ENCODE measurements around the gene TUG1. TPM values are rescaled to one million over a fixed set of nuclear protein-coding genes. Genes with fewer than 3 reads are reported as not detected.

Gene TUG1
- polyA plus RNA-seq, 3 donors from 2014 or later: 7.8 to 22.9 (median 13.6) TPM

DNA sequence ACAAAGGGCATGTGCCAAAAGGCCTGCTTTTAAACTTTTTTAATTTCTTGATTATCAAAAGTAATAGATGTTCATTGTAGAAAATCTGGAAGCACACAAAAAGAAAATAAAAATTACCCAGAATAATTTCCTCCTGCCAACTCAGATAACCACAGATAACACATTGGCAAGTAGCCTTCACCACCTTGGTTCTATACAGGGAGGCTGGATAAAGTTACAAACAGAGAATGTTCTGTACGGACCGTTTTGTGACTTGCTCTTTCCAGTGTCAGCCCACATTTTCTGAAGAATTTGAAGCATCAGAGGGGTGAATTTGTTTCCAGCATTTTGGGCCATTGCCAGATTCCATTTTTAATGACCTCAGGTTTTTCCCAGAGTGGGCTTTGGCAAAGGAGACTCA, 23.5 kb downstream of the TUG1 start:
- Mint-ChIP-seq H3K4me1 (no peaks in the 10 kb centered on the region), H3K27ac (no peak overlapping the region), H3K27me3 (ENCODE audit: low read depth in 3 of 3) (no peaks in the 10 kb centered on the region), H3K9me3 (peaks cover 14 to 47% (median 24%) of the 10 kb centered on the region in 6 donors), H3K36me3 (peaks cover 3 to 13% (median 4%) of the 10 kb centered on the region in 3 donors), H3K4me3 (no peak overlapping the region)
- DNase-seq: no peak

- Mint-ChIP-seq H3K4me3 (no peak overlapping the region), H3K4me1 (no peaks in the 10 kb centered on the region), H3K27me3 (ENCODE audit: low read depth in 3 of 3) (peaks cover 0 to 4% (median 1%) of the 10 kb centered on the region in 3 donors), H3K9me3 (peaks cover 3 to 23% (median 12%) of the 10 kb centered on the region in 6 donors), H3K36me3 (peaks cover 0 to 10% (median 0%) of the 10 kb centered on the region in 3 donors), H3K27ac (no peak overlapping the region)
- no peak for DNase-seq
These were observed 25.9 kb downstream of the TUG1 start for GRCh38 chr22:30994960-30995359.

DNA sequence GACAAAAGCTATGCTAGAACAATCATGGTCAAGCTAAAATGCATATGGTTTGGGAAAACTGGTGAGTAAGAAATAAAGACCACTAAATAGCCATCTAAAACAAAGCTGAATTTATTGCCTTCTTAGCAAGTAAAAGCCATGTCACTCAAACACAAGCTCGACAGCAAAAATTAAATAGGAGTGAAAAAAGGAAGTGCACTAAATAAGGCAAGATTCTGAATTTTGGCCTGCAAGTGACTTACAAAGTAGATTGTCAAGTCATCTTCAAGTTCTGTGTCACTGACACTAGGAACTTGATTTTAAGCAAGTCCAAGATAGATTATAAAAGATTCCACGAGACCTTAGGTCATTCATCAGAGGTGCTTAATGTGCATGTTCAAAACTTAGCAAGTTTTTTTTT, 27.4 kb downstream of the TUG1 start:
- Mint-ChIP-seq H3K4me3 (no peak overlapping the region), H3K4me1 (no peaks in the 10 kb centered on the region), H3K36me3 (no peaks in the 10 kb centered on the region), H3K27ac (no peak overlapping the region), H3K9me3 (peaks cover 2 to 8% (median 4%) of the 10 kb centered on the region in 6 donors), H3K27me3 (ENCODE audit: low read depth in 3 of 3) (peaks cover 0 to 4% (median 1%) of the 10 kb centered on the region in 3 donors)
- no peak for DNase-seq

- peaks cover 0 to 6% (median 5%) of the 10 kb centered on the region in 3 donors for H3K27me3 Mint-ChIP-seq (ENCODE audit: low read depth in 3 of 3)
- no peak overlapping the region for H3K4me3 Mint-ChIP-seq
- no peak overlapping the region for H3K27ac Mint-ChIP-seq
- no peak for DNase-seq
- no peaks in the 10 kb centered on the region for H3K4me1 Mint-ChIP-seq
- H3K9me3 Mint-ChIP-seq: peaks cover 0 to 6% (median 0%) of the 10 kb centered on the region in 6 donors
- H3K36me3 Mint-ChIP-seq: peaks cover 0 to 3% (median 0%) of the 10 kb centered on the region in 3 donors
These were observed 29.3 kb downstream of the TUG1 start for GRCh38 chr22:30998329-30998728.

DNA sequence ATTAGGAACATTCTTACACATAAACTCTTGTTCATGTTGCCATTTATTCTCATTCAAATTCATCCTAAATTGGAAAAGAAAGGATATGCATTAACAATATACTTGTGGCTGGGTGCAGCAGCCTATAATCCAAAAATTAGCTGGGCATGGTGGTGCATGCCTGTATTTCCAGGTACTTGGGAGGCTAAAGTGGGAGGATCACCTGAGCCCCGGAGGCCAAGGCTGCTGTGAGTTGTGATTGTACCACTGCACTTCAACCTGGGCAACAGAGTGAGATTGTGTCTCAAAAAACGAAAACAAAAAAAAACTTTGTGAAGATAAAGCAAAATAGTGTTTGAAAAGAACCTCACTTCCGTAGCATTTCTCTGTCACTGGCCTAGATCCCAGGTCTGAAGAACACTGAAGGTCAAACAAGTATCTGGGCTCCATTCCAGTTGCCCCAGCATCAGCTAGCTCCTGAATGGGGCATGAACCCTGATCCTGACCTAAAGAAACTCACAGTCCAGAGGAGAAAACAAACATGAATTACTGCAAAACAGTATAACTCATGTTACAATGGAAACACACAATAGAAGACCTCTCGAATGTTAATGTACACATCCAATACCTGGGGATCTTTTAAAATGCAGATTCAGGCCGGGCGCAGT, 32.2 kb downstream of the TUG1 start:
- Mint-ChIP-seq H3K27ac (no peak overlapping the region), H3K27me3 (ENCODE audit: low read depth in 3 of 3) (peaks cover 0 to 8% (median 5%) of the 10 kb centered on the region in 3 donors), H3K4me3 (no peak overlapping the region), H3K36me3 (peaks cover 0 to 3% (median 0%) of the 10 kb centered on the region in 3 donors), H3K9me3 (peaks cover 3 to 16% (median 8%) of the 10 kb centered on the region in 6 donors), H3K4me1 (no peaks in the 10 kb centered on the region)
- DNase-seq: no peak

GRCh38 chr22:31005535-31005934, 36.5 kb downstream of the TUG1 start:
- DNase-seq: no peak
- Mint-ChIP-seq H3K36me3 (peaks cover 0 to 3% (median 0%) of the 10 kb centered on the region in 3 donors), H3K9me3 (peaks cover 3 to 16% (median 8%) of the 10 kb centered on the region in 6 donors)

DNA sequence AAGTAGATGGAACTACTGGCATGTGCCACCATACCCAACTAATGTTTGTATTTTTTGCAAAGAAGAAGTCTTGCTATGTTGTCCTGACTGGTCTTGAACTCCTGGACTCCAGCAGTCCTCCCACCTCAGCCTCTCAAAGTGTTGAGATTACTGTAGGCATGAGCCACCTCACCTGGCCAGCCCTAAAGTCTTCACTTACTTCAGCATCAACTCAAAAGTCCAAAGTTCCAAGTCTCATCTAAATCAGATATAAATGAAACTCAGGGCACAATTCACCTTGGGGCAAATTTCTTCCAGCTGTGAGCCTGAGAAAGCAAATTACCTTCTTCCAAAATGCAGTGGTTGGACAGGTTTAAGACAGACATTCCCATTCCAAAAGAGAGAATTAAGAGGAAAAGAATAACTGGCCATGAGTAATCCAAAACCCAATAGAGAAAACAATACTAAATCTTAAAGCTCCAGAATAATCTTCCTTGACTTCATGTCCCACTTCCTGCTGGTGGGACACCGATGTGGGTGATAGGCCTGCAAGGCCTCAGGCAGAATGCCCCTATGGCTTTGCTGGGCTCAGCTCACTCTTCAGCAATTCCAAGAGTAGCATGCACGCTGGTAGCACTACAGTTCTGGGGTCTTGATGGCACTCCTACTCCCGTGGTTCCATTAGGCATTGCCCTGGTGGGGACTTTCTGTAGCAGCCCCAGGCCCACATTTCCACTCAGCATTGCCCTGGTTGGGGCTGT, 50.3 kb downstream of the TUG1 start:
- Mint-ChIP-seq H3K9me3 (peaks cover 0 to 2% (median 0%) of the 10 kb centered on the region in 6 donors), H3K36me3 (no peaks in the 10 kb centered on the region), H3K4me3 (no peak overlapping the region), H3K27me3 (ENCODE audit: low read depth in 3 of 3) (peaks cover 0 to 3% (median 2%) of the 10 kb centered on the region in 3 donors), H3K27ac (no peak overlapping the region), H3K4me1 (no peaks in the 10 kb centered on the region)
- DNase-seq: no peak

More at GRCh38 chr22:31005535-31005934, 36.5 kb downstream of the TUG1 start:
- no peak overlapping the region for H3K4me3 Mint-ChIP-seq
- no peaks in the 10 kb centered on the region for H3K4me1 Mint-ChIP-seq
- H3K27ac Mint-ChIP-seq: no peak overlapping the region
- H3K27me3 Mint-ChIP-seq (ENCODE audit: low read depth in 3 of 3): peaks cover 0 to 9% (median 4%) of the 10 kb centered on the region in 3 donors

- H3K27ac Mint-ChIP-seq: no peak overlapping the region
- no peaks in the 10 kb centered on the region for H3K4me1 Mint-ChIP-seq
- no peaks in the 10 kb centered on the region for H3K36me3 Mint-ChIP-seq
- no peak overlapping the region for H3K4me3 Mint-ChIP-seq
- H3K9me3 Mint-ChIP-seq: peaks cover 0 to 2% (median 0%) of the 10 kb centered on the region in 6 donors
- peaks cover 0 to 3% (median 1%) of the 10 kb centered on the region in 3 donors for H3K27me3 Mint-ChIP-seq (ENCODE audit: low read depth in 3 of 3)
- no peak for DNase-seq
These were observed 51.3 kb downstream of the TUG1 start for GRCh38 chr22:31020334-31020733.

DNA sequence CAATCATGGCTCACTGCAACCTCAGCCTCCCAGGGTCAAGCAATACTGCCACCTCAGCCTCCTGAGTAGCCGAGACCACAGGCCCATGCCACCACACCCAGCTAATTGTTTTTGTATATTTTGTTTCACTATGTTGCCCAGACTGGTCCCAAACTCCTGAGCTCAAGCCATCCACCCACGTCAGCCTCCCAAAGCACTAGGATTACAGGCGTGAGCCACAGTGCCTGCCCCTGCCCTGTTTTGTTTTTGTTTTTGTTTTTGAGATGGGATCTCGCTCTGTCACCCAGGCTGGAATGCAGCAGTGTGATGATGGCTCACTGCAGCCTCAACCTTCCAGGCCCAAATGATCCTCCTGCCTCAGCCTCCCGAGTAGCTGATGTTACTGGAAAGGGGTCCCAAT, 53.5 kb downstream of the TUG1 start:
- no peak for DNase-seq
- H3K4me1 Mint-ChIP-seq: no peaks in the 10 kb centered on the region
- no peaks in the 10 kb centered on the region for H3K9me3 Mint-ChIP-seq
- no peak overlapping the region for H3K27ac Mint-ChIP-seq
- H3K27me3 Mint-ChIP-seq (ENCODE audit: low read depth in 3 of 3): peaks cover 0 to 2% (median 0%) of the 10 kb centered on the region in 3 donors
- no peak overlapping the region for H3K4me3 Mint-ChIP-seq
- no peaks in the 10 kb centered on the region for H3K36me3 Mint-ChIP-seq

Other genes starting within 250 kb of the TUG1 start
- gene MORC2, start 491 bp upstream of the TUG1 start, polyA plus RNA-seq: 1 to 10 TPM in 2 of 3 donors, not detected in 1; 1.1 to 6.9 TPM
- 1 to 10 TPM in 2 of 3 donors, under 1 TPM in 1; 0.49 to 2.7 (median 1.5) TPM for gene SMTN, start 112.1 kb downstream of the TUG1 start, polyA plus RNA-seq
- 10 to 100 TPM; 24.1 to 51.0 (median 33.5) TPM for gene SELENOM, start 138.3 kb downstream of the TUG1 start, polyA plus RNA-seq
- gene INPP5J, start 153.7 kb downstream of the TUG1 start, polyA plus RNA-seq: not detected
- not detected for gene PLA2G3, start 171.2 kb downstream of the TUG1 start, polyA plus RNA-seq
- gene RNF185, start 190.9 kb downstream of the TUG1 start, polyA plus RNA-seq: 10 to 100 TPM; 12.8 to 27.3 (median 20.1) TPM
- gene LIMK2, start 243.0 kb downstream of the TUG1 start, polyA plus RNA-seq: 10 to 100 TPM in 1 of 3 donors, 1 to 10 TPM in 2; 4.0 to 12.9 (median 6.2) TPM